Stimulated activated CD8-positive, alpha-beta memory T cell treated with anti-CD3 and anti-CD28 coated beads, Interleukin-12 subunit alpha, Interleukin-12 subunit beta, amount 100 ng/mL, for 1 hour (primary cell): Measurements from ENCODE around the gene ALOX12.
"Not testable (repeated sequence)": the region's sequence is repeated elsewhere in the genome, so short reads cannot be mapped to it uniquely, and the experiment has no call there.

ENCODE experiments used
- DNase-seq: peaks from one replicate; pipeline ENCODE4 v3.0.0-alpha.2; 2020; ENCODE audit warnings: low read depth

The ALOX12 gene, protein sequence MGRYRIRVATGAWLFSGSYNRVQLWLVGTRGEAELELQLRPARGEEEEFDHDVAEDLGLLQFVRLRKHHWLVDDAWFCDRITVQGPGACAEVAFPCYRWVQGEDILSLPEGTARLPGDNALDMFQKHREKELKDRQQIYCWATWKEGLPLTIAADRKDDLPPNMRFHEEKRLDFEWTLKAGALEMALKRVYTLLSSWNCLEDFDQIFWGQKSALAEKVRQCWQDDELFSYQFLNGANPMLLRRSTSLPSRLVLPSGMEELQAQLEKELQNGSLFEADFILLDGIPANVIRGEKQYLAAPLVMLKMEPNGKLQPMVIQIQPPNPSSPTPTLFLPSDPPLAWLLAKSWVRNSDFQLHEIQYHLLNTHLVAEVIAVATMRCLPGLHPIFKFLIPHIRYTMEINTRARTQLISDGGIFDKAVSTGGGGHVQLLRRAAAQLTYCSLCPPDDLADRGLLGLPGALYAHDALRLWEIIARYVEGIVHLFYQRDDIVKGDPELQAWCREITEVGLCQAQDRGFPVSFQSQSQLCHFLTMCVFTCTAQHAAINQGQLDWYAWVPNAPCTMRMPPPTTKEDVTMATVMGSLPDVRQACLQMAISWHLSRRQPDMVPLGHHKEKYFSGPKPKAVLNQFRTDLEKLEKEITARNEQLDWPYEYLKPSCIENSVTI

DNA sequence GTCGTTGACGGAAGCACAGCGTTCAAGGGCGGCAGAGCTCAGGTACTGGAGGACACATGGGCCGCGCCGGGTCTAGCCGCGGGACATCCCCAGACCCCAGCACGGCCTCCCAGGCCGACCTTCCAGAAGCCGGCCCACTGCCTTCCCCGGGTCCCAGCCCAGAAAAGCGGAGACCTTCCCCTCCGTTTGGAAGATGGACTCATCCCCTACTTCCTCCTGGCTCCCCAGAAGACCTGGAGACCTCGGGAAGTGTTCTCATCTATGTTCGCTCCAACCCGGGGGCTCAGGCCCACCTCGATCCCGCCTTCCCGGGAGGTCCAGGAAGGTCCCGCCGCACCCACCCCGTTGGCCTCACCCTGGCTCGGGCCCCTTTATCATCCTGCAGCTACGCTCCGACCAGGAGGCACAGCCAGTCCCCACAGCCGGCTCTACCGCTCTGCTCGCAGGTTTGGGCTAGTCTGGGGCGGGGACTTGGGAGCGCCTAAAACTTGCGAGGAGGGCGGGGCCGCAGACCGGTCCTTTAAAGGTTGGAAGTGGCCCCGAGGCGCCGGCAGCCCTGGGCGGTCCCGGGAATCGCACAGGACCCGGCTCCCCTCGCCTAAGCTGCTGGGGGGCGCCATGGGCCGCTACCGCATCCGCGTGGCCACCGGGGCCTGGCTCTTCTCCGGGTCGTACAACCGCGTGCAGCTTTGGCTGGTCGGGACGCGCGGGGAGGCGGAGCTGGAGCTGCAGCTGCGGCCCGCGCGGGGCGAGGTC is at the start of gene ALOX12:
ALOX12 (plus strand) TSS at position 550 of the 756 bp plus-strand sequence; CDS start at position 619, 69 bp downstream.
- no peak for DNase-seq

DNA sequence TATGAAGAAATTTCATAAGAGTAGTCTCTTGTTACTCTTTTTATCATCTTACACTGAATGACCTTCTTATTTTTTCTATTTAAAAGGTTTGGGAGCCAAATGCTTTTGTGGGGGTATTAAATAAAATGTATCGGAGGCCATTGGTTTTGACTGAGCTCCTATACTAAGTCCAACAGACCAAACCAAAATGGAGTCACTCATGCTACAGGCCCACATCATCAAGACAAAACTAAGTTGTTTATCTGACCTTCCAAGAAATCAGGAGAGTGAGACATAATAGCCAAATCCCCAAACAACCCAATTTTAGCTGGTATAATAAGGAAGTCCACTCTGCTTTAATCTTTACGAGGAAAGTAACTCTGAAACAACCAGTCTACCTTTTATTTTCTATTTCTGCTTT is 48.1 kb upstream of the ALOX12 start:
- no peak for DNase-seq

DNA sequence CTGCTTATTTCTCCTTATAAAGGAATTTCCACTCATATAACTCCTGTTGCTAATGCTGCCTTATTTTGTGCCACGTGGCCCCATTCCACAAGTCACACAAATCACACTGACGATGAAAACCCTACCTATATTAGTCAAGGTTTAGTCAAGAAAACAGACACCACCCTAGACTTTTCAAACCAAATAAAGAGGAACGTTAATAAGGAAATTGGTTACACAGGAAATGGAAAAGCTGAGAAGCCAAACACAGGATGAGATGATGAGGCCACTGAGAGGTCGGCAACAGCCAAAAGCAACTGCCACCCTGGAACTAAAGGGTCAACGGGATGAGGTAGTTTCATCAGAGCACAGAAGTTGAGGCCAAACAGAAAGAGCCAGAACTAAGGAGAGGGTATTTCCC is 47.3 kb upstream of the ALOX12 start:
- DNase-seq: no peak

DNA sequence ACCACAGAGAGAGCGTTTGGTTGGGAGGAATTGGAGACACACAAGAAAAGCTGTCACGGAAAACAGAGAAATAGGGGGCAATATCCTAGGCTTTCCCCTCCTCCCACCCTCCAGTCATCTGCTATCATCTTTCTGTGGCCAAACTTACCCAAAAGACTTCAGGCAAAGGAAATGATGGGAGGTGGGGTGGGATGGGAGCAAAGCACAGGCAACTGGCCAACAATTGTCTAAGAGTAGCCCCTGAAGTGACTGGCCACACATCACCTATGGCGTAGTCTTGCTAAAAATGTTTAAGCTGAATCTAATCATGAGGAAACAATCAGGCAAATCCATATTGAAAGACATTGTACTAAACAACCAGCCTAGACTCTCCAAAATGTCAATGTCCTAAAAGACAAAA is 46.9 kb upstream of the ALOX12 start:
- DNase-seq: no peak

DNA sequence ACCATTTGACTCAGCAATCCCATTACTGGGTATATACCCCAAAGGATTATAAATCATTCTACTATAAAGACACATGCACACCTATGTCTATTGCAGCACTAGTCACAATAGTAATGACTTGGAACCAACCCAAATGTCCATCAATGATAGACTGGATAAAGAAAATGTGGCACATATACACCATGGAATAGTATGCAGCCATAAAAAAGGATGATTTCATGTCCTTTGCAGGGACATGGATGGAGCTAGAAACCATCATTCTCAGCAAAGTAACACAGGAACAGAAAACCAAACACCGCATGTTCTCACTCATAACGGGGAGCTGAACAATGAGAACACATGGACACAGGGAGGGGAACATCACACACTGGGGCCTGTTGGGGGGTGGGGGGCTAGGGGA is 44.9 kb upstream of the ALOX12 start:
- not testable (repeated sequence) for DNase-seq

DNA sequence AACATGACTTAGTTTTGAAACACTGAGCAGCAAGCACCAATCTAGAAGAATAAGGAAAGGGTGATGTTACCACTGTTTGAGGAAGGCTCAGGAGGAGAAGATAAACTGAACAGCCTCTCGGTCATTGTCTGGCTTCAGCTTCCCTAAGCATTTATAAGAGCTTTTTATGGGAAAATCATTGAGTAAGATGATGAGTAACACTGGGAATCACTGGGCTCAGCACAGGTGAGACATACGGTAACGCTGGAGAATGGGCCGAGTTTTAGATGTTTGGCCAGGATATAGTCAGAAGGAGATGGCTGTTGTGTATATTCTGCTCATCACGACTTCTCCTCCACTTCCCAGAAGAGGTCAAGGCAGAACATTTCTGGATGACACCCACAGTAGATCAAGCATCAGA is 42.2 kb upstream of the ALOX12 start:
- DNase-seq: no peak

DNA sequence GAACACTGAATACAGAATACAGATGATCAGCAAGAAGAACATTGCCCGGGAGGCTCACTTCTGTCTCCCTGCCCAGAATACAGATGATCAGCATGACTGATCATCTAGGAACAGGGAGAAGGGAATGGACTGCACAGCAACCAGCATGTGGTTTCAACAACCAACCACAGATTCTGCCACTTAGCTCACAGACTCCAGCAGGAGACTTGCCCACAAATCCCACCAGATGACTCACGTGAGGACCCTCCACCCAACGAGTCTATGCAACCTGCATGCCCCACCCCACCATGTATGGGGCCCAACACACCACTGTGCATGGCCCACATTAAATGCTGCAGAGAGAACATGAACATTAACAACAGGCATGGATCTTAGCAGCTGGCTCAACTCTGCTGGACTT is 36.1 kb upstream of the ALOX12 start:
- DNase-seq: no peak

DNA sequence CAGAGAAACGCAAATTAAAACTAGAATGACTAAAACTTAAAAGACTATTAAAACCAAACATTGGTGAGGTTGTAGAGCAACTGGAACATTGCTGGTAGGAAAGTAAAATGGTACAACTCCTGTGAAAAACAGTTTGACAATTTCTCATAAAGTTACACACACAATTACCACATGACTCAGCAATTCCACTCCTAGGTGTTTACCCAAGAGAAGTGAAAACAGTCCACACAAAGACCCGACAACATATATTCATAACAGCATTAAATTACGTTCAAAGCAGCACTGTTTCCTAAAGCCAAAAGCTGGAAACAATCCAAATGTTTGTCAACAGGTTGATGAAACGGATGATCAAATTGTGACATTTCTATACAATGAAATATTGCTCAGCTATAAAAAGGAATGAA is 26.5 kb upstream of the ALOX12 start:
- DNase-seq: no peak

DNA sequence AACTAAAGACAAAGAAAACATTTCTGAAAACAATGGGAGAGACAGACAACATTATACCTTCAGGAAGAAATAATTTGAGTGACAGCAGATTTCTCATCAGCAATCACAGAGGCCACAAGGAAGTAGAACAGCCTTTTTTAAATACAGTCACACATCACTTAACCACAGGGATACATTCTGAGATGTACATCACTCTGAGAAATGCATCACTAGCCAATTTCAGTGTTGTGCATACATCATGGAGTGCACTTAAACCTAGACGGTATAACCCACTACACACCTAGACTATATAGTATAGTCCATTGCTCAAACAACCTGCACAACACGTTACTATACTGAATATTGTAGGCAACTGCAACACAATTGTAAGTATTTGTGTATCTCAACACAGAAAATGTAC is 24.9 kb upstream of the ALOX12 start:
- no peak for DNase-seq

DNA sequence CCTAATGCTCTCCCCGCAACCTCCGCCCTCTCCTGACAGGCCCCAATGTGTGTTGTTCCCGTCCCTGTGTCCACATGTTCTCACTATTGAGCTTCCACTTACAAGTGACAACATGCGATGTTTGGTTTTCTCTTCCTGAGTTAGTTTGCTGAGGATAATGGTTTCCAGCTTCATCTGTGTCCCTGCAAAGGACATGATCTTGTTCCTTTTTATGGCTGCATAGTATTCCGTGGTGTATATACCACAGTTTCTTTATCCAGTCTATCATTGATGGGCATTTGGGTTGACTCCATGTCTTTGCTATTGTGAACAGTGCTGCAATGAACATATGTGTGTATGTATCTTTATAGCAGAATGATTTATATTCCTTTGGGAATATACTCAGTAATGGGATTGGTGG is 16.4 kb upstream of the ALOX12 start:
- not testable (repeated sequence) for DNase-seq

DNA sequence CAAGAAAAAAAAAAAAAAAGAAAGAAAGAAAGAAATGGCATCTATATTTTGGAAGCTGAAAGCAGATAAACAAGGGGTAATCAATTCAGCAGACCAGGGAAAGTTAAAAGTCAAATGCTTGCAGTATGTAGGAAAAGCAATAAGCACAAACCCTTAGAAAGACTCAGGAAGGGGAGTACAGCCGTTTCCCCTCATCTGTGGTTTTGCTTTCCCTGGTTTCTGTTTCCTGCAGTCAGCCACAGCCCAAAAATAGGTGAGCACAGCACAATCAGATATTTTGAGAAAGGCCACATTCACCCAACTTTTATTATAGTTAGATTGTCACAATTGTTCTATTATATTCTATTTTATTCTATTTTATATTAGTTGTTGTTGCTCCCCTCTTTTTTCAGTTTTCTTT is 14.4 kb upstream of the ALOX12 start:
- DNase-seq: no peak

DNA sequence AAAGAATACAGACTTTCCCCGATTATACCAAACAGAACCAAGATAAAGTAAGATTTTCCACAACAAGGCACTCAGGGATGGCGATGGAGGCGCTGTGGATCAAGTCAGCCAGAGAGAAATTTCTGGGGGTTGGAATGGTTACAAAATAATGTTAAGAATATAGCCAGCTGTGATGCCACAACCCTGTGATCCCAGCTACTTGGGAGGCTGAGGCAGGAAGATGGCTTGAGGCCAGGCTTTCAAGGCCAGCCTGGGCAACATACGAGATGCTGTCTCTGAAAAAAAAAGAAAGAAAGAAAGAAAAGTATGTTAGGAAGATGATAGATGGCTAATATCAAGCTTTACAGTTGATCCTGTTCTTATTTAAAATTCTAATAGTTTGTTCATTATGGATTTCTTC is 10.6 kb upstream of the ALOX12 start:
- no peak for DNase-seq

DNA sequence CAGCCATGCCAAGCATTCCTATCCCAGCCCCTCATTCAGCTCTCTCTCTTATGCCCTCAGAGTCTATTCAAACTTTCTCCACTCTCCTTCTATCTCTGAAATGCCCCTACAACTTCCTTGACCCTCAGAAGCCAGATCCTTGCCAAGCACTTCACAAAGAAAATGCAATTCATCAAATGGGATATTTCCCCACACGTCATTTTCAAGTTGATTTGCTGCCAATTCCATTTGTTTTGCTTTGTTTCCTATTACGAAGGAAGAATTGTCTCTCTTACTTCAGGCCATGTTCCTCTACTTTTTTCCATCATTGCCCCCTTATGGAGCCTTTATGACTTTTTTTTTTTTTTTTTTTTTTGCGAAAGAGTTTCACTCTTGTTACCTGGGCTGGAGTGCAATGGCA is 9.2 kb upstream of the ALOX12 start:
- no peak for DNase-seq

DNA sequence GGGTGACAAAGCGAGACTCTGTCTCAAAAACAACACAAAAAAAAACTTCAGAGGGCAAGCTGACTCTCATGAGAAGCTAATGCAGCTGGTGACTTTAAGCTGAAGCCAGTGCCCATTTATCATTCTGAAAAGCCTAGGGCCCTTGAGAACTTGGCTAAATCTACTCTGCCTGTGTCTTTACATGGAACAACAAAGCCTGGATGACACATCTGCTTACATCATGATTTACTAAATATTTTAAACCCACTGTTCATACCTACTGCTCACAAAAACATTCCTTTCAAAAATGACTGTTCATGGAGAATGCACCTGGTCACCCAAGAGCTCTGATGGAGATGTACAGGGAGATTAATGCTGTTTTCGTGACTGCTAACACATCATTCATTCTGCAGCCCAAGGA is 6.1 kb upstream of the ALOX12 start:
- DNase-seq: no peak

DNA sequence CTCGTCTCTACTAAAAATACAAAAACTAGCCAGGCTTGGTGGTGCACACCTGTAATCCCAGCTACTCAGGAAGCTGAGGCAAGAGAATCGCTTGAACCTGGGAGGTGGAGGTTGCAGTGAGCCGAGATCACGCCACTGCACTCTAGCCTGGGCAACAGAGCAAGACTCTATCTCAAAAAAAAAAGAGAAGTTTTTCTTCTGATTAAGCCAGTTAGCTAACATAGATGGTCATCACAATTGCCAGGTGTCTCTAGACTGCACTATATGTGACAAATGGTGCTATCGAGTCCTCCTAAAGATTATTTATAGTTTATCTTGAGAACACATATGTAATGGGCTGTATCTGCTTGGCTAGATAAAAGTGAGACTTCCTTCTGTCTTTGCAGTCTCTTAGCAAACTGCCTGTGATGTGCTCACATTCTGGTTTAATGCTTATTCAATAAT is 2.2 kb upstream of the ALOX12 start:
- DNase-seq: not testable (repeated sequence)

DNA sequence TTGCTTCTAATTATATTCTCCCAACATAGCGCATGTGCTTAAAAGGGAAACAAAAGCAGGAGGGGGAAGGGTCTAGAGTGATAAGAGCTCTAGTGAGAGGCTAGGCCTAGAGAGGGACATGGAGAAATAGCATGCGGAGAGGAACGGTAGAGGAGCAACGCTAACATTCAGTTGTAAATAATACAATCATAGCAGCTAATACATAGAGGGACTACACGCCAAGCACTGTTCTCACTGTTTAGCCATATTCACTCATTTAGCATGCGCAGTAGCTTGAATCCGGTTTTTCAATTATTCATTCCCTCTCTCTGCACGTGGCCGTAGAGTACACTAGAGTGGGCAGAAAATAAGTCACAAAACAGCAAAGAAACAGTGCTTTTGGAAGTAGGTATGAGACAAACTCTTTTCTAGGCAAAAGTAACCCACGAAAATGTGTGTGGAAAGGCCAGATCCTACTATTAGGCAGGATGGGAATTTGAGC is 1.7 kb upstream of the ALOX12 start:
- no peak for DNase-seq

DNA sequence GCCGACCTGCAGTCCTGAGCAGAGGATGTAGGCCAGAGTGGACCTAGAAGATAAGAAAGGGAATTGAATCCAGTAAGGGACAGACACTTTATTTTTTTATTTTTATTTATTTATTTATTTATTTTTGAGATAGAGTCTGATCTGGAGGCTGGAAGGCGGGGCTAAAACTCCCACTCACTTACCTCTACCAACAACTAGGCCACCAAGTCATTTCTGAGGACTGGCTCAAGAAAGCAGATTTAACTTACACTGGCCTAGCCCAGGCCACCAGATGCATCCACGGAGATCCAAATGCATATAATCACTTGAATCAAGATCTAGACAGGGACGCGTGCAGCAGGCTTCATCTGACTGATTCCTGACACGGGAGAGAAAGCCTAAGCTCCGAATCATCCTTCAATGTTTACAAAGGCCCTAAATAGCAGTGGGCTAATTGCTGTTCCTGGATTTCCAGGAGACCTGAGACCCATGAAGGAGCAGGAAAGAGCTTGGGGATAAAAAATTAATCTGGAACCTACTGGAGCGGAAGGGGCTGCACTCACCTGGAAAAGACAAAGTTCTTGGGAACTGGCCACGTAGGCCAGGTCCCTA is 1.1 kb upstream of the ALOX12 start:
- DNase-seq: no peak

DNA sequence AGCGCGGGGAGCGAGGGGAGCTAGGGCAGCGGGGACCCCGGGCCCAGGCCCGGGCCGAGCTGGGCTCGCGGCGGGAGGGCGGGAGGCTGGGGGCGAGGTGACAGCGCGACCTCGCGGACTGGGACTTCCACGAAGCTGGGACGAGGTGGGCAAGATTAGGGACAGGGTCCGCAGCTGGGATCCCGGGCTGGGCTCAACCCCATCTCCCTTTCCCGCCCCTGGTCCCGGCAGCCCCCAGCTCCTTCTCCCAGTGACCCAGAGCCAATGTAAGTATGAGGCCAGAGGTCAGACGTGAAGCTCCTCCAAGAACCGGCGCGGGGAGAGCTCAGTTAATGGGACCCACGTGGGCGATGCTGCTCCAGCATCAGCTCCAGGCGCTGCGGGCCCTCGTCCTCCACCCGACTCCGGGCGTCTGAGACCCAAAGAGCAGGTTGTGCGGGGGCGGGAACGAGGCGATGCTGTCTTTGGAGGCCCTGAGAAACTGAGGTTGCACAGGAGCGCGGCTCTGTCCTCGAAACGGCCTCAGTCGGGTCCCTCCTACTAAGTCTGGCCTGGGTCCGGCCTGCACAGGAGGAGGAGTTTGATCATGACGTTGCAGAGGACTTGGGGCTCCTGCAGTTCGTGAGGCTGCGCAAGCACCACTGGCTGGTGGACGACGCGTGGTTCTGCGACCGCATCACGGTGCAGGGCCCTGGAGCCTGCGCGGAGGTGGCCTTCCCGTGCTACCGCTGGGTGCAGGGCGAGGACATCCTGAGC is 585 bp downstream of the ALOX12 start:
- no peak for DNase-seq

DNA sequence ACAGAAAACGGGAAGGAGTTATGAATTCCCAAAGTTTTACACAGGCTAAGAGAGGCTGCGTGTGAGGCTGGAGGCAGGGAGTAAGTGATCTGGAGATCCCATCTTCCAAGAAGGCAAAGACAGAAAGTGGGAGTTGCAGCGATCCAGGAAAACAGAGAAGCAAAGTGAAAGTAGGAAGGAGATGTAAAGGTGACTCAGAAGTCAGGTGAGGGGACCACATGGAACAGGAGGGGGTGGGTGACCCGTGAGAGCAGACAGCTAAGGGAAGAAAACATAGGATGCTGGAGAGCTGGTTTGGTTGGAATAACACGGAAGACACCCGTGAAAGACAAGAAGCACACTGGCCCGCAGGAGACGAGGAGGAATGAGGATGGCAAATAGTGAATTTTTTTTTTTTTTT is 1.3 kb downstream of the ALOX12 start:
- no peak for DNase-seq

DNA sequence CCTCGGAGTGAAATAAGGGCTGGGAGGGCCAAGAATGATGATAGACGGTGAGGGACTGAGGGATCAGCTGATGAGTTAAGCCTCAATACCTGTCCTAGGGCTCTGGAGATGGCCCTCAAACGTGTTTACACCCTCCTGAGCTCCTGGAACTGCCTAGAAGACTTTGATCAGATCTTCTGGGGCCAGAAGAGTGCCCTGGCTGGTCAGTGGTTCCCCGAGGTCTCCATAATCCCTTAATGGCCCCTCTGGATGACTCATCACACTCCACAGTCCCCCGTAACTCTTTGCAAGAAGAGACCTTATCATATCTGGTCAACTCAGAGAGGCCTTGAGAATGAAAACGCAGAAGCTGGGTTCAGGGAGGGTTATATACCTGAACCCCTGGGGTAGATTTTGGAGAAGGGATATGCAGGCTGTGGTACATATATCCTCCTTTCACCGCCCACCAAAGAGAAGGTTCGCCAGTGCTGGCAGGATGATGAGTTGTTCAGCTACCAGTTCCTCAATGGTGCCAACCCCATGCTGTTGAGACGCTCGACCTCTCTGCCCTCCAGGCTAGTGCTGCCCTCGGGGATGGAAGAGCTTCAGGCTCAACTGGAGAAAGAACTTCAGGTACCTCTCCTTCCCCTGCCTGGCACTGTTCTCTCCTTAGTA is 3.1 kb downstream of the ALOX12 start:
- no peak for DNase-seq

DNA sequence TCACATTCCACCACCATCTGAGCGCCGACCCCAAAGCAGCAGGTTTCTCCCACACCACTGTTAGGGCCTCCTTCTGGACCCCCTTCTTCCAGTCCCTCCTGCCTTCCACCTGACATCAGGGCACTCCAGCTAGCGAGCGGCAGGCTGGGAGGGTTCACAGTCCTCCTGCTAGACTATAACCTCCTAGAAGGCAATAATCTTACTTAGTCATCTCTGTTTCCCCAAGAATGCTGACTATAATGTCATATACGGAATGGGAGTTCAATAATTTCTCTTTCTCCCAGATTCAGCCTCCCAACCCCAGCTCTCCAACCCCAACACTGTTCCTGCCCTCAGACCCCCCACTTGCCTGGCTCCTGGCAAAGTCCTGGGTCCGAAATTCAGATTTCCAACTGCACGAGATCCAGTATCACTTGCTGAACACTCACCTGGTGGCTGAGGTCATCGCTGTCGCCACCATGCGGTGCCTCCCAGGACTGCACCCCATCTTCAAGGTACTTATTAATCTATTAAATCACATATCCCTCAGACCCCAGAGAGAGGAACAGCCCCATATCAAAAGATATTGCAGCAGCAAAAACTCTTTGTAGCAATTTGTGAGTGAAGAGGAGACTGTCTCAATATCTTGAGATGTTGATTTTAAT is 5.6 kb downstream of the ALOX12 start:
- no peak for DNase-seq
